ENCODE results near the gene UGT1A8. TPM values are rescaled to one million over a fixed set of nuclear protein-coding genes. Genes with fewer than 3 reads are reported as not detected.

The UGT1A8 gene
- total RNA-seq, 1 experiment from 2014 or later = not detected

DNA sequence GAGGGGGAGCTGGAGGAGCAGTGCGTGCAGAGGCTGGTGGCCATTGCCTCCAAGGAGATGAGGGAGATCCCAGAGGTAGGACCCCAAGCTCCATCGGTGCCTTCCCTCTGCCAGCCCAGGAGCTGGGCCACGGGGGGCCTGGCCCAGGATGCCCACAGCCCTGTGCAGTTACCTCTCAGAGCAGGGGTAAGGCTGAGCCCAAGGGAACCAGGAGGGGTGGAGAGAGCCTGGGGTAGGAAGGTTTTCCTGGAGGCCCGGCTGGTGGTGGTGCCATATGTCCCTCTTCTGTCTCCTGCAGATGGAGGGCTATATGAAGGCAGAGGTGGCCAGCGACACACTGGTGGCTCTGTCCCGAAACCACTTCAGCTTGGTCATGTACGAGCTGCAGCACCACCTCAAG, 172.1 kb downstream of the UGT1A8 start:
- in situ Hi-C loops (cut with HindIII; ENCODE audit: low sequenced_read_pairs) = no loop called here
- DNase-seq (ENCODE audit: low spot score) = no peak

DNA sequence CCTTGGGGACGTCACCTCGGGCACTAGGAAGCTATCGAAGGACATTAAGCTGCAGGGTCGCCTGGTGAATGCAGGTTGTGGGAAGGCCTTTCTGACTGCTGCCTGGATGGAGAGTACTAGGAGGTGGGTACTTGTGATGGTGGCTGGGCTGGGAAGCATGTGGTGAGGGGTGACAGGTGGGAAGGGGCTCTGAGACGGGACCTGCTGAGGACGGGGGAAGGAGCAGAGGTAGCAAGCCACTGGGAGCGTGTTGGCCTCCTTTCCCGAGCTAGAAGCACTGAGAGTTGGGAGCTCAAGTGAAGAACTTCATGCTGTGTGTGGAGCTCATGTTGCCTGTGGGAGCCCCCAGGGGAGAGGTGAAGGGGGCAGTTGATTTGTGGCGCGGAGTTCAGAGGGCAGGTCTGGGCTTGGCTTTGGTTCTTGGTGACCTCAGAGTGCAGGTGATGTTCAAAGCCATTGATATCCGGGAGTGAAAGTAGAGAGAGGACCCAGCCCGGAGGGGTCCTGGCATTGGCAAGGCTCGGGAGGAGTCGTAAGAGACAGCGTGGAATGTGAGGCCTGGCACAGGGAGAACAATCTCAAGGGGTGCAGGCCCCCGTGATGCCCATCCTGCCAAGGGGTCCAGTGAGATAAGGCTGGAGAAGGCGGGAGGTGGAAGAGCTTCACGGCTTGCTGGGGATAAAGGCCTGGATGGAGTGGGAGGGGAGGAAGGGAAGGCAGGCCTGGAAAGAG, 173.9 kb downstream of the UGT1A8 start:
- in situ Hi-C loops (cut with HindIII; ENCODE audit: low sequenced_read_pairs) = no loop called here
- DNase-seq (ENCODE audit: low spot score) = no peak

DNA sequence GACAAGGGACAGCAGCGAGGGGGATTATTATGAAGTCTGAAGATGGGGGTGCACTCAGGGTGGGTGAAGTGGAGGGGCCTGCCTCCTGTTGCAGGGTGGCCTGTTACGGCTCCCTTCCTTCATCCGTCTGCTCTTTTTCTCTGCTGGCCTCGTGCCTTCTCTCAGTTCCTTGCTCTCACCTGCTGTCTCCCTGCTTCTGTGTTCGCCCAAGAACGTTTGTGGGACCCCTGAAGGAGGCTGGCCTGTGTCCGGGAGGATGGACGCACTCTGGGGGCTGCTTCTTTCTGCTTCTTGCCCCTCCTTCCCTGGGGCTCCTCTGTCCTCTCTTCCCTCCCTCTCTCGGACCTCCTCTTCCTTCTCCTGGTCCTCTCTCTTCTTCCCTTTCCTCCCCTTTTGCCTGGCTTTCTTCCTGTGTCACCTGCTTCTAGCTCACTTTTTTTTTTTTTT, 174.5 kb downstream of the UGT1A8 start:
- in situ Hi-C loops (cut with HindIII; ENCODE audit: low sequenced_read_pairs) = no loop called here
- no peak for DNase-seq (ENCODE audit: low spot score)

DNA sequence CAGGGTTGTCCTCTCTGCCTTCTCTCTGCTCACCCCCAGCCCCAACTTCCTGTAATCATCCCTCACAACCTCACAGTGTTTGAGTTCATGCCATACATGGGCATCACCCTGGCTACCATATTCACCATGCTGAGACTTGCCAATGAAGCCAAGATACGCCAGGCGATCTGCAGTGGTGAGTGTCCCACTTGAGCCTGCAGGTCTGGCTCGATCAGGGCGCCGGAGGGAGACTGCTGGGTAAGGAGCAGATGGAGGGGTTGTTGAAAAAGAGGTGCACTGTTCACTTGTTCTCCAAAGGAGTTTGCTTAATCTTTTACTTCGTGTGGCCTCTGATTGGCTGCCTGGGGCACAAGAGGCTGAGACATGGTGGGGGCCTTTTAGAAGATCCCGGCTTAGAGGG, 175.3 kb downstream of the UGT1A8 start:
- in situ Hi-C loops (cut with HindIII; ENCODE audit: low sequenced_read_pairs) = no loop called here
- no peak for DNase-seq (ENCODE audit: low spot score)

DNA sequence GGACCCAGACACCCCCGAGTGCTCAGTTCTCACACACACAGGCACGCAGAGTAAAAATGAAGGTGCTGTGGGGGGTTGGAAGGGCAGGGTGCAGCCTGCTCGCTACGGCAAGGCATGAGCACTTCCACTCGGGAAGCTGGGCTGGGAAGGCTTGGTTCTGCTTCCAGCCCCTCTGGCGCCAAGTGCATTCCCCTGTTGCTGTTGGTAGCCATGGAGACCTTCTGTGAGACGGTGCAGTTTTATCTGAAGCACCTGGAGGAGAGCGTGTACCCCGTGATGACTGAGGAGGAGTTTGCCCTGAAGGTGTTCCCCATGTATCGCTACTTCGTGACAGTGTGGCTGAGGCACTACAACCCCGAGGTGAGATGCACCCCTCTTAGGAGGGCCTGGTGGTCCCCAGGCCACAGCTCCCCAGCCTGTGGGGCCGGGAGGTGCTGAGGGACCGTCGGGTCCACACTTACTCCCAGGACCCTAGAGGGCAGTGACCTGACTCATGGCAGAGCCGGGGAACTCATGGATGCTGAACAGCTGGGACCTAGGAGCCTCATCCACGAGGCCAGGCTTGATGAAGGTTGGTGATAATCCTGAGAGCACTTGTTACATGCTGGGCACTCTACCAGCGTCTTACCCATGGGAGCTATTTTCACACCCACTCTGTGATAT, 176.2 kb downstream of the UGT1A8 start:
- DNase-seq (ENCODE audit: low spot score) = no peak
- in situ Hi-C loops (cut with HindIII; ENCODE audit: low sequenced_read_pairs) = no loop called here

DNA sequence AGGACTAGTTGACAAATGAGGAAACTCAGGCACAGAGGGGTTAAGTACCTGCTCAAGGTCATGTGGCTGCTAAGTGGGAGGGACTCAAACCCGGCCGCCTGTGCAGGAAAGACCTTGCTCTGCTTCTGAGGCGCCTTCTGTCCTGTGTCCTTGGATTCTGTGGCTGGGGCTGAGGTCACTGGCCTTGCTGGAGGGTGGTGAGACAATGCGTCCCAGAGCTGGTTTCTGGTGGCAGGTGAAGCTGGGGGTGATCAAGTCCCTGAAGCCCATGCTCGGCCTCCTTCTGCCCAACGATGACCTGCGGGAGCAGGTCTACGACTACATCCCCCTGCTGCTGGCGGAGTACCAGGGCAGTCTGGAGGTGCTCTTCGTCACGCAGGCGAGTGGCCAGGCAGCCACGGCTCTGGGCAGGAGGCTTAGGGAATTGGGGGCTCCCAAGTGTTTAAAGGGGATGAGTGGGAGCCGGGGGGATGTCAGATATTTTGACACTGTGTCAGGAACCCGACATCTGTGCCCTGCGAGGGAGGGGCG, 176.8 kb downstream of the UGT1A8 start:
- in situ Hi-C loops (cut with HindIII; ENCODE audit: low sequenced_read_pairs) = no loop called here
- no peak for DNase-seq (ENCODE audit: low spot score)

DNA sequence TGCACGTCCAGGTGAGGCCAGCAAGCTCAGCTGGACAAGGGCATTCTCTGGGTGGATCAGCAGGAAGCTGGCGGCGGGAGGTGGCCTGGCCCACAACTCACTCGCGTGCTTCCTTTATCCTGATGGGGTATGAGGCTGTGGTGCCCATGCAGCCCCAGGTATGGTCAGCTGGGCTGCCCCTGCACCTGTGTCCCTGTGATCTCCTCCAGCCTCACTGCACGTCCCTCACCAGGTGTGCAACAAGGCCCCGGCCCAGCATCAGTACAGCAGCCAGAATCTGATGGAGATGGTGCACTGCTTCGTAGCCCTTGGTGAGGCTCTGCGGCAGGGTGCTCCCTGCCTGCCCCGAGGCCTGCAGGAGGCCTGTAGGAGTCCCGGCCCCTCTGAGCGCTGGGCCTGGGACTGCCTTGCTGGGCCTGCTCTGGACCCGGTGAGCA, 178.3 kb downstream of the UGT1A8 start:
- no peak for DNase-seq (ENCODE audit: low spot score)
- in situ Hi-C loops (cut with HindIII; ENCODE audit: low sequenced_read_pairs) = no loop called here

DNA sequence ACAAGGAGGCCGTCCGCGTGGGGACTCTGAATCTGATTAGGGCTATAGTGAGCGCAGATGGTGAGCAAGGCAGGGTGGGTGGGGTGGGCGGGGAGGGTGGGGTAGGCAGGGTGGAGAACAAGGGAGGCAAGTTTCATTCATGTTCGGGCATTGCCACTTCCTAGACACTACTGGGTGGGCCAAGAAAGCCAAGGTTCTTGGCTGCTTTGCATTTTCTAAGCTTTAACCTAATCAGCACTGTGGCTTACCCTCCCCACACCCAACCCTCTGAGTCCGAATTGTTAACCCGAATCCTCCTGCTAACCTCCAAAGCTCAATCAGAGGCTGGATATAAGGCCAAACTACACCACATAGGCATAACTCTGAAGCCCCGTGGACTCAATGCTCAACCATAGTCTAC, 178.8 kb downstream of the UGT1A8 start:
- in situ Hi-C loops (cut with HindIII; ENCODE audit: low sequenced_read_pairs) = no loop called here
- no peak for DNase-seq (ENCODE audit: low spot score)

DNA sequence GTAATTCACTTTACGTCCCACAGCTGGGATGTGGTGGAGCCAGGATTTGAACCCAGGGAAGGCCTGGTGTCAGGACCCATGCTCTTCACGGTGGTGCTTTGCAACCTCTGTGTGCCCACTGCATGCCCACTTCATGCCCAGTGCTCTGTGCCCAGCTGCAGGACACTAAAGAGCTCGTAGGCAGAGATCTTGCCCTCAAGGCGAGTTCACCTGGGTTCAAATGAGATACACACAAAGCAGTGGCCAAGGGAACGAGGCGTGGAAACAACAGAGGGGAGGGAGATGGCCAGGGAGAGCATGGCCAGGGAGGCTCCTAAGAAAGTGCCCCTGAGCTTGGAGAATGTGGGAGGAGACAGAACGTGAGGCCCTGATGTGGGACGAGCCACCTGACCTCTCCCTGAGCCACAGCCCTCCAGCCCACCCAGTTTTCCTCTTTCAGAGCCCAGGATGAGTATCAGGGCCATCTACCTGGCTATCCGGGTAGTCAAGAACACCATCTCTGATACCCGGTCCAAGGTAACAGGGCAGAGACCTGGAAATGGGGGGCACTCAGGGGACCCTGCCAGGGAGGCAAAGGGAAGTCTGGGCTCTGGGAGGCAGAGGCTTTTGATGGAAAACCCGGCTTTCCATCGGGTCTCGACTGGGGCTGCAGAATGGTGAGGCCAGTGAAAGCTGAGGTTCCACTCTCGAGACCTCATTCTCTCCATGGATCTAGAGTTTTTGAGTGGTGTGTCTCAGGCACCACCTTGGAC, 181.1 kb downstream of the UGT1A8 start:
- no peak for DNase-seq (ENCODE audit: low spot score)
- in situ Hi-C loops (cut with HindIII; ENCODE audit: low sequenced_read_pairs) = no loop called here

DNA sequence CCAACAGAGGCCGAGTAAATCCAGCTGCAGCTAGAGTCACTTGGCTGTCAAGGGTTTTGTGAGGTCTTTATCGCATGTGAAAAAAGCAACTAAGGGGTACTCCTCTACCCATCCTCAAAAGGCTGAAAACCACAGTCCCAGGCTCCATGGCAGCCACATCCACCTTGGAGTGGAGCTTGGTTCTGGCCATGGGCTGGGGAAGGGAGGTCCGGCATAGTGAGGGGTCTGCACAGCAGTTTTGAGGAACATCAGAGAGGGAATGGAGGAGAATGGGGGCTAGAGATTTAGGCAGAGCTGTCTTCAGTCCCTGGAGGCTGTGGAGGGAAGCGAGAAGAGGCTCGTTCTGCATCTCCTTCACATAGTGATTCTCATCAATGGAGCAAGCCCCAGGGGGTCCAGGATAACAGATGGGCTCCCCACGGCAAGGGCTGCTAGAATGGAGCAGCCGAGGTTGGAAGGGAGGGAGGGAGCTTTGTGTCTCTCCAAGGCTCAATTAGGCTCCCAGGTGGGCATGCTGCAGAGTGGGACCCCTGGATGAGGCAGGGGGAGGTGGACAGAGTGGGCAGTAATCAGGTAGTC, 181.7 kb downstream of the UGT1A8 start:
- in situ Hi-C loops (cut with HindIII; ENCODE audit: low sequenced_read_pairs) = no loop called here
- DNase-seq (ENCODE audit: low spot score) = peak; percentile 7

DNA sequence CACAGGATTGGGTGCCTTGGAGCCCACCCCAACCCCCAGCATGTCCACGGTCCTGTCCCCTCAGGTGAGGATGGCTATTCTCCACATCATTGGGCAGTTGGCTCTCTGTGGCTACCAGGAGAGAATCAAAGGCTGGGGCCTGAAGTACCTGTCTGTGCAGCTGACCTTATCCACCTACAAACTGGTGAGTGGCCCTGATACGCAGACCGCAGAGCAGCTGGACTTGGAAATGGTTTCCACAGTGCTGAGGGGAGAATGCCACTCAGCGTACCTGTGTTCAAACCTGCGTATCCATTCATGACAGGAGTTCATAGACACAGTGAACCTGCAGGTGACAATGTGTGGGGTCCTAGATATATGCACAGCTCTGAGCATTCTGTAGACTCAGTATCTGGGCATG, 182.3 kb downstream of the UGT1A8 start:
- in situ Hi-C loops (cut with HindIII; ENCODE audit: low sequenced_read_pairs) = no loop called here
- no peak for DNase-seq (ENCODE audit: low spot score)

DNA sequence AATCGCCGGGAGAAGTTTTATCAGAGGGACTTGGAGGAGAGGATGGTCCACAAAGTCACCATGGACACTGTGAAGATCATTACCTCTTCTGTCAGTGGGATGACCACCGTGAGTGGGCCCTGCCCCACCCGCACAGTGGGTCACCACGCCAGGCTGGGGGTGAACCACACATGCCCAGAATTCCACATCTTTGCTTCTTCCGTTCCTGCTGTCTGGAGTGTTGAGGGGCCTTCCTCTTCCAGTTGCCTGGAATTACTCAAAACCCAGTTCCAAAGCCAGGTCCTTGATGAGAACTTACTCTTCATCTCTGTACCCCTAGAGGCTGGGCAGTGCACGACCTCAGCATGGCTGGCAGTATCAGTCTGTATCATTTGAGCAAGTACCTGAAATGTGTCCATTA, 182.8 kb downstream of the UGT1A8 start:
- no peak for DNase-seq (ENCODE audit: low spot score)
- in situ Hi-C loops (cut with HindIII; ENCODE audit: low sequenced_read_pairs) = no loop called here

DNA sequence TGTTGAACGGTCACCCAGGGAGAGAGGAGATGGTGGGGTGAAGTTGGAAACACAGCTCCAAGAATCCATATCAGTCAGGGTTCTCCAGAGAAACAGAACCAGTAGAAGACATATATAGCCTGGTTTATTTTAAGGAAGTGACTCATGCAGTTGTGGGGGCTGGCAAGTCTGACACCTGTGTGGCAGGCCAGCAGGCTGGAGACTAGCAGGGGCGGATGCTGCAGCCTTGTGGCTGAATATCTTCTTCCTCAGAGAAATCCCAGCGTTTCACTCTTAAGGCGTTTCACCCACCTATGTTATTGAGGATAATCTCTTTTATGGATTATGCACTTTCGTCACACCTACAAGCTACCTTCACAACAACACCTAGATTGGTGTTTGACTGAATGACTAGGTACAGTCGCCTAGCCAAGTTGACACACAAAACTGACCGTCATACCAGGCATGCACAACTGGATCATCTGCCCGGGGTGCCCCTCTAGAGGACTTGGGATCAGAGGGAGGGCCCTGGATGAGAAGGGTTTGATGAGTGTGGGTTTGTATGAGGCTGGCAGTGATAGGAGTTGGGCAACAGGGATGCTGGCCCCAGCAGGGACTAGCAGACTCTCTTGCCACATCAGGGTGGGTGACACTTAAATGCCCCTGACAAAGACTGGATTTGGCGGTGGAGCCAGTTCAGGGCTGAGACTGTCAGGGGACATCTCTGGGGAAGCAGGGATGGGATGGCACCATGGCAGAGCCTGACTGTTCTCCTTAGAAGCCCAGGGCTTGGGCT, 184.1 kb downstream of the UGT1A8 start:
- DNase-seq (ENCODE audit: low spot score) = no peak
- in situ Hi-C loops (cut with HindIII; ENCODE audit: low sequenced_read_pairs) = no loop called here

DNA sequence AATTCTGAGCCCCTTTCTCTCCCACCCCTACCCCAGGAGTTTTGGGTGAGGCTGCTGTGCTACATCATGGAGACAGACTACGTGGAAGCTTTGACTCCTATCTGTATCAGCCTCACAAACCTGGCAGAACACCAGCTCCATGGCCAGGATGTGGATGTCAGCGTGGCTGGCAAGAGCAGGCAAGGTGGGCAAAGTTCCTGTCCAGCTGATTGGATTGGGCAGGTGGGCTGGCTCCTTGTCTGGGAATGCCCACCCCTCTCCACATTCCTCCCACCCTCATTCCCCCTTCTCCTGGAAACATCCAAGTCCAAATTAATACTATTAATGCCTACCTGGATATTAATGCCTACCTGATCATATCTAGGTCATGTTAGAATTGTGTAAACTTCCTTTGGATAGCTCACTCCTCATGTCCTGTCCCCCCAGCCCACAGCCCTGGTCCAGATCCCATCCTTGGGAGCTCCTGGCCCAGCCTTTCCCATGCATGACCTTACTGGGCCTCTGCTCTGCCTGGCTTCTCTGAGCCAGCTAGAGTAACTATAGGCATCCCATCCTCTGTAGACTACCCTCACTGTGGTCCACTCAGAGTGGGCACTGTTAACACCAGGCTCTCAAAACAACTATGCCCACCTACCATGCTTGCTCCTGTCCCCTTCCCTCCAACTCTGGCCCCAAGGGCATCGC, 184.8 kb downstream of the UGT1A8 start:
- in situ Hi-C loops (cut with HindIII; ENCODE audit: low sequenced_read_pairs) = no loop called here
- no peak for DNase-seq (ENCODE audit: low spot score)

DNA sequence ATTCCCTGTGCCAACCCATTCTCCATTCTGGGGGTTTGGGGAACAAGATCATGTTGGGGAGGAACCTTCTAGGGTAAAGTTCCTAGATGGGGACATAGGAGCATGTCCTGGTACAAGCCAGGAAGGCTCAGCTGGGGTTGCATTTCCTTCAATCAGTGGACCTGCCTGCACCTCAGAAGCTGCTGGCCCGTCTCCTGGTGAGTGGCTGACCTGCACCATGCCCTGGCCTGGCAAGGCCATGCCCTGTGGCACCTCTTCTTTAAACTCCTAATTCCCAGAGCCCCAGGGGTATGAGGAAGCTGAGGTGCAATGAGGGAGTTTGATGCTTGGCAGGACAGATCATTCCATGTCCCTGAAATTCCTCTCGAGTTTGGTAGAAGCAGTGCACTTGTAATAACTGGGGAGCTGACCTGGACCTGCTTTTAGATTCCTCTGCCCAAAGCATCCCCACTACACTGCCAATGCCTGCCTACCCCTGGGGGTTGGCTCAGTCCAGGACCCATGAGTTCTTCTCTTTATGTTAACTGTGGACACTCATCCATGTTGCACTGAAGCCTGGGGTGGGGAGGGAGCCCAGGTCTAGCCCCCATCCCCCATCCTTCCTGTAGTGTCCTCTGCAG, 186.0 kb downstream of the UGT1A8 start:
- no peak for DNase-seq (ENCODE audit: low spot score)
- in situ Hi-C loops (cut with HindIII; ENCODE audit: low sequenced_read_pairs) = no loop called here

DNA sequence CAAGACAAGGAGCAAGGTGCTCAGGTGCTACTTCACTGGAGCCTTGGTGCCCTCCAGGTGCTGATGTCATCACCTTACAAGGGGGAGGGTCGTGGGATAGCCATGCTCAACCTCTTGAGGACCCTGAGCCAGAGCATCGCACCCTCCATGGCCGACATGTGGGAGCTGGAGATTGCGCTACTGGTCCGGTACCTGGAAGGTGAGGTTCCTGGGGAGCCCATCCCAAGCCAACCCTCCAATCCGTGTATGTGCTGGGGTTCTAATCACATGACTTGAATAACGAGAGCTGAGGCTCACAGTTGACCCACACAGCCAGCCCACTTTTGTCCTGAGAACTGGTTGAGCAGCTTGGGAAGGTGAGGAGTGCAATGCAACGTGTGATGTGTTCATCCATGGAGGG, 186.6 kb downstream of the UGT1A8 start:
- DNase-seq (ENCODE audit: low spot score) = no peak
- in situ Hi-C loops (cut with HindIII; ENCODE audit: low sequenced_read_pairs) = no loop called here

DNA sequence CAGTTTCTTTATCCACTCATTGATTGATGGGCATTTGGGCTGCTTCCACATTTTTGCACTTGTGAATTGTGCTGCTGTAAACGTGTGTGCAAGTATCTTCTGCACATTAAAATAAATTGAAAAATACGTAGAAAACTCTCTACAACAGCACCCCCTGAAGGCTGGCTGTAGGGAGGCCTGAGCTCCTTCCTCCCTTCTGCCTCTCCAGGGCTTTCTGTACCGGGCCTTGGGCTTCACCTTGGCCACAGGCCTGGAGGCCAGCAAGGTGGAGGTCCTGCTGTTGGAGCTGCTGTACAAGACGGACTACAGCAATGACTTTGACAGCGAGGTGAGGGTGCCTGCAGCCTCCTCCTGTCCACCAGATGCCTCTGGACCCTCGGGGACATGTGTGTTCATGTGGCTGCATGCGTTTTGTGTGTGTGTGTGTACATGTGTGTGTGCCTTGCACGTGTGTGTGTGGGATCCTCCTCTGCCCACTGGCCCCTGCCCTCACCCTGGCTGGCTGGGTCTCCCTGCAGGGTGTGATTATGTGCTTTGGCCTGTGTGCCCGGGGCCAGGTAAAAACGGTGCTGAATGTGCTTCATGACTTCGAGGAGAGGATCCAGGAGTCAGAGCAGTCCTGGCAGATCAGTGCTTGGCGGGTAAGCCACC, 189.9 kb downstream of the UGT1A8 start:
- in situ Hi-C loops (cut with HindIII; ENCODE audit: low sequenced_read_pairs) = no loop called here
- DNase-seq (ENCODE audit: low spot score) = no peak

Data from G401 (cell line).